Left forelimb (tissue), 1 donor: ENCODE data around the gene CHST1.

Experiments
- DNase-seq: peaks from one replicate; pipeline ENCODE4 v3.0.0-alpha.2; 2018; ENCODE audit warnings: low spot score

Gene CHST1

GRCh38 chr11:45659818-45660160 is 5.6 kb downstream of the CHST1 start:
- no peak for DNase-seq

- DNase-seq = no peak
Observed at GRCh38 chr11:45659031-45659817, 6.2 kb downstream of the CHST1 start.

- DNase-seq = peak; percentile 85
Observed at GRCh38 chr11:45658292-45658991, 7.0 kb downstream of the CHST1 start.

GRCh38 chr11:45657496-45658260 is 7.7 kb downstream of the CHST1 start:
- peak; percentile 55 for DNase-seq

- peak; percentile 61 for DNase-seq
Observed at GRCh38 chr11:45655831-45656230, 9.6 kb downstream of the CHST1 start.

- DNase-seq = peak; percentile 79
Observed at GRCh38 chr11:45655347-45655756, 10.1 kb downstream of the CHST1 start.

- no peak for DNase-seq
Observed at GRCh38 chr11:45655012-45655283, 10.5 kb downstream of the CHST1 start.

GRCh38 chr11:45654231-45655011 is 11.0 kb downstream of the CHST1 start:
- peak; percentile 59 for DNase-seq

- DNase-seq = peak; percentile 25
Observed at GRCh38 chr11:45653277-45653676, 12.1 kb downstream of the CHST1 start.

GRCh38 chr11:45652781-45653180 is 12.6 kb downstream of the CHST1 start:
- peak; percentile 44 for DNase-seq

- peak; percentile 52 for DNase-seq
Observed at GRCh38 chr11:45651841-45652749, 13.3 kb downstream of the CHST1 start.

- DNase-seq = peak; percentile 34
Observed at GRCh38 chr11:45651156-45651555, 14.3 kb downstream of the CHST1 start.

- no peak for DNase-seq
Observed at GRCh38 chr11:45650166-45651095, 15.0 kb downstream of the CHST1 start.

- no peak for DNase-seq
Observed at GRCh38 chr11:45649544-45650165, 15.8 kb downstream of the CHST1 start.

- DNase-seq = no peak
Observed at GRCh38 chr11:45648931-45649330, 16.5 kb downstream of the CHST1 start.

GRCh38 chr11:45647786-45648185 is 17.6 kb downstream of the CHST1 start:
- DNase-seq = no peak

GRCh38 chr11:45647329-45647728 is 18.1 kb downstream of the CHST1 start:
- no peak for DNase-seq

- DNase-seq = no peak
Observed at GRCh38 chr11:45646275-45646927, 19.0 kb downstream of the CHST1 start.
